OCI-LY3 (cell line): ENCODE results near the gene NXPH4.

Experiments used
- H2AFZ ChIP-seq: fragments of 200-600, 300-600 bp; shearing (Covaris generic); 2 replicates; pipeline ENCODE4 v1.6.0; 2014; ENCODE audit warnings: antibody characterized with exemption, low read depth, low read length
- H3K27ac ChIP-seq: fragments of 200-600, 300-600 bp; sonication (generic); 2 replicates; pipeline ENCODE4 v1.5.1; 2014; ENCODE audit warnings: mild to moderate bottlenecking, low read length, moderate library complexity, mixed read lengths
- H3K27me3 ChIP-seq: fragments of 200-600, 300-600 bp; sonication (generic); 2 replicates; pipeline ENCODE4 v1.6.1; 2014; ENCODE audit warnings: low read depth, low read length, mixed read lengths
- H3K36me3 ChIP-seq: fragments of 200-600, 300-600 bp; sonication (generic); replicated peaks from 2 replicates; pipeline ENCODE3; 2014; ENCODE audit warnings: low read depth, low read length, mixed read lengths
- H3K4me1 ChIP-seq: fragments of 300-600, 200-600 bp; sonication (generic); 2 replicates; pipeline ENCODE4 v1.6.1; 2014; ENCODE audit warnings: low read length, mixed read lengths
- H3K4me2 ChIP-seq: fragments of 200-600, 300-600 bp; sonication (generic); 2 replicates; pipeline ENCODE4 v1.6.1; 2014; ENCODE audit warnings: low read length, mixed read lengths
- H3K4me3 ChIP-seq: fragments of 300-600, 200-600 bp; sonication (generic); 2 replicates; pipeline ENCODE4 v1.5.1; 2014; ENCODE audit warnings: antibody characterized with exemption, mild to moderate bottlenecking, low read length, moderate library complexity
- H3K79me2 ChIP-seq: fragments of 300-600, 200-600 bp; shearing (Covaris generic); 2 replicates; pipeline ENCODE4 v1.6.1; 2014; ENCODE audit warnings: mild to moderate bottlenecking, low read length, mixed read lengths
- H3K9ac ChIP-seq: fragments of 300-600, 200-600 bp; shearing (Covaris generic); 2 replicates; pipeline ENCODE4 v1.6.0; 2014; ENCODE audit warnings: mild to moderate bottlenecking, low read length, moderate library complexity
- H3K9me3 ChIP-seq: fragments of 200-600, 300-600 bp; shearing (Covaris generic); 2 replicates; pipeline ENCODE4 v1.6.1; 2014; ENCODE audit warnings: low read length, mixed read lengths; ENCODE audit not compliant: insufficient read depth
- H4K20me1 ChIP-seq: fragments of 200-600, 300-600 bp; sonication (generic); 2 replicates; pipeline ENCODE4 v1.6.1; 2016; ENCODE audit warnings: low read length, mixed read lengths; ENCODE audit not compliant: insufficient read depth
- EZH2phosphoT487 ChIP-seq: fragments of 200-600 bp; shearing (Covaris generic); IDR thresholded peaks from 2 replicates; pipeline ENCODE4 v1.6.1; 2018; ENCODE audit warnings: antibody characterized with exemption, mixed run types, low read depth
- TF ChIP-seq, protein P1 (sequence below): fragments of 200-600, 300-600 bp; sonication (generic); IDR thresholded peaks from 2 replicates; pipeline ENCODE4 v1.5.1; 2014; ENCODE audit warnings: antibody characterized with exemption, low read length, low read depth

The NXPH4 gene

DNA sequence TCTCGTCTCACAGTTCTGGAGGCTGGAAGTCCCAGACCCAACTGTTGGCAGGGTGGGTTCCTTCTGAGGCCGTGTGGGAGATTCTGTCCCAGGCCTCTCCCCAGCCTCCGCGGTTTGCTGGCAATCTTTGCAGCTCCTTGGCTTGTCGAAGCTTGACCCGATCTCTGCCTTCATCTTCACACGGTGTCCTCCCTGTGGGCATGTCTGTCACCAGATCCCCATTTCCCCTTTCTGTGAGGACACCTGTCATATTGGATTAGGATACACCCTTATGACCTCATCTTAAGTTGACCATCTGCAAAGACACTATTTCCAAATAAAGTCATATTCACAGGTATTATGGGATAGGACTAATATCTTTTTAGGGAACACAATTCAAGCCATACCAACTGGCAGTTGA is 46.6 kb upstream of the NXPH4 start:
- Histone ChIP-seq H3K9me3 (no peaks in the 10 kb centered on the region), H3K27ac (no peak overlapping the region), H3K4me1 (peaks cover 37% of the 10 kb centered on the region), H3K9ac (no peak overlapping the region), H2AFZ (no peak overlapping the region), H3K4me2 (no peak overlapping the region), H3K79me2 (no peaks in the 10 kb centered on the region), H3K36me3 (no peaks in the 10 kb centered on the region), H3K4me3 (no peak overlapping the region), H3K27me3 (no peaks in the 10 kb centered on the region), H4K20me1 (no peaks in the 10 kb centered on the region)
- TF ChIP-seq EZH2phosphoT487 = no peak
- TF ChIP-seq, protein P1, sequence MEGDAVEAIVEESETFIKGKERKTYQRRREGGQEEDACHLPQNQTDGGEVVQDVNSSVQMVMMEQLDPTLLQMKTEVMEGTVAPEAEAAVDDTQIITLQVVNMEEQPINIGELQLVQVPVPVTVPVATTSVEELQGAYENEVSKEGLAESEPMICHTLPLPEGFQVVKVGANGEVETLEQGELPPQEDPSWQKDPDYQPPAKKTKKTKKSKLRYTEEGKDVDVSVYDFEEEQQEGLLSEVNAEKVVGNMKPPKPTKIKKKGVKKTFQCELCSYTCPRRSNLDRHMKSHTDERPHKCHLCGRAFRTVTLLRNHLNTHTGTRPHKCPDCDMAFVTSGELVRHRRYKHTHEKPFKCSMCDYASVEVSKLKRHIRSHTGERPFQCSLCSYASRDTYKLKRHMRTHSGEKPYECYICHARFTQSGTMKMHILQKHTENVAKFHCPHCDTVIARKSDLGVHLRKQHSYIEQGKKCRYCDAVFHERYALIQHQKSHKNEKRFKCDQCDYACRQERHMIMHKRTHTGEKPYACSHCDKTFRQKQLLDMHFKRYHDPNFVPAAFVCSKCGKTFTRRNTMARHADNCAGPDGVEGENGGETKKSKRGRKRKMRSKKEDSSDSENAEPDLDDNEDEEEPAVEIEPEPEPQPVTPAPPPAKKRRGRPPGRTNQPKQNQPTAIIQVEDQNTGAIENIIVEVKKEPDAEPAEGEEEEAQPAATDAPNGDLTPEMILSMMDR = no peak

GRCh38 chr12:57170408-57170807 is 46.2 kb upstream of the NXPH4 start:
- H3K27ac ChIP-seq = no peak overlapping the region
- peaks cover 37% of the 10 kb centered on the region for H3K4me1 ChIP-seq
- no peaks in the 10 kb centered on the region for H3K9me3 ChIP-seq
- H3K79me2 ChIP-seq = no peaks in the 10 kb centered on the region
- H4K20me1 ChIP-seq = no peaks in the 10 kb centered on the region
- H3K9ac ChIP-seq = no peak overlapping the region
- no peaks in the 10 kb centered on the region for H3K36me3 ChIP-seq
- H3K27me3 ChIP-seq = no peaks in the 10 kb centered on the region
- no peak overlapping the region for H3K4me3 ChIP-seq
- no peak overlapping the region for H3K4me2 ChIP-seq
- no peak overlapping the region for H2AFZ ChIP-seq
- TF ChIP-seq EZH2phosphoT487 = no peak
- TF ChIP-seq, protein P1 = no peak

DNA sequence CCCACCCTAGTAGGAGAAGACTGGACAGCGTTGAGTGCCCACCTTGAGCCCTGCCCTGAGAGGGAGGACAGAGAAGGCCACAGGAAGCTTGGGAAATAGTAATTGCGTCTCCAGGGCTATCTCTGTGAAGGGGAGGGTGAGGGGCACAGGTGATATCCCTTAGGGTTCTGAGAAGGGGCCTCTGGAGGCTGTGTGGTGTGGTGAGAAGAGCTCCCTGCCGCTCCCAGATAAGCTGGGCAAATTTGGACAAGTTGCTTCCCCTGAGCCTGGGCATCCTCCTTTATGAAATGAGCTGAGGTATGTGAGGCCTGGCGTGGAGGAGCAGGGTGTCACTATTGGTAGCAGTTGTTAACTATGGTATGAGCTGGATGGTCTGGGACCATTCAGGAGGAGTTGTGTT is 45.7 kb upstream of the NXPH4 start:
- TF ChIP-seq, protein P1 = no peak
- TF ChIP-seq EZH2phosphoT487 = no peak
- Histone ChIP-seq H2AFZ (no peak overlapping the region), H3K9me3 (no peaks in the 10 kb centered on the region), H3K9ac (no peak overlapping the region), H3K27me3 (no peaks in the 10 kb centered on the region), H3K36me3 (no peaks in the 10 kb centered on the region), H3K4me2 (no peak overlapping the region), H3K4me3 (no peak overlapping the region), H3K4me1 (peaks cover 37% of the 10 kb centered on the region), H4K20me1 (no peaks in the 10 kb centered on the region), H3K79me2 (no peaks in the 10 kb centered on the region), H3K27ac (no peak overlapping the region)

- Histone ChIP-seq H3K4me1 (peaks cover 34% of the 10 kb centered on the region), H3K79me2 (no peaks in the 10 kb centered on the region), H3K4me3 (no peak overlapping the region), H2AFZ (no peak overlapping the region), H3K4me2 (no peak overlapping the region), H3K9ac (no peak overlapping the region), H3K36me3 (no peaks in the 10 kb centered on the region), H4K20me1 (no peaks in the 10 kb centered on the region), H3K27ac (no peak overlapping the region), H3K27me3 (no peaks in the 10 kb centered on the region), H3K9me3 (no peaks in the 10 kb centered on the region)
- no peak for TF ChIP-seq EZH2phosphoT487
- TF ChIP-seq, protein P1 = no peak
These were observed 44.9 kb upstream of the NXPH4 start for GRCh38 chr12:57171668-57172067.
